CD4-positive, alpha-beta T cell treated with Interferon alpha-2 for 1 hour (primary cell): ENCODE results near the gene RGS9.
"Not testable (repeated sequence)": the region's sequence is repeated elsewhere in the genome, so short reads cannot be mapped to it uniquely, and the experiment has no call there.

Experiments used
- DNase-seq, 2 donors: peaks; one replicate each; pipeline ENCODE4 v3.0.0-alpha.2; 2020 to 2022

RGS9 gene

DNA sequence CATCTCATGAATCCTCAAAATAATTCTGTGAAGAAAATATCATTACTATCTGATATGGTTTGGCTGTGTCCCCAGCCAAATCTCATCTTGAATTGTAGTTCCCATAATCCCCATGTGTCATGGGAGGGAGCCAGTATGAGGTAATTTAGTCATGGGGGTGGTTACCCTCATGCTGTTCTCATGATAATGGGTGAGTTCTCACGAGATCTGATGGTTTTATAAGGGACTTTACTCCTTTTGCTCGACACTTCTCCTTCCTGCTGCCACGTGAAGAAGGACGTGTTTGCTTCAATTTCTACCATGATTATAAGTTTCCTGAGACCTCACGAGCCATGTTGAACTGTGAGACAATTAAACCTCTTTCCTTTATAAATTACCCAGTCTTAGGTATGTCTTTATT, 20.7 kb upstream of the RGS9 start:
- DNase-seq: not testable (repeated sequence)

DNA sequence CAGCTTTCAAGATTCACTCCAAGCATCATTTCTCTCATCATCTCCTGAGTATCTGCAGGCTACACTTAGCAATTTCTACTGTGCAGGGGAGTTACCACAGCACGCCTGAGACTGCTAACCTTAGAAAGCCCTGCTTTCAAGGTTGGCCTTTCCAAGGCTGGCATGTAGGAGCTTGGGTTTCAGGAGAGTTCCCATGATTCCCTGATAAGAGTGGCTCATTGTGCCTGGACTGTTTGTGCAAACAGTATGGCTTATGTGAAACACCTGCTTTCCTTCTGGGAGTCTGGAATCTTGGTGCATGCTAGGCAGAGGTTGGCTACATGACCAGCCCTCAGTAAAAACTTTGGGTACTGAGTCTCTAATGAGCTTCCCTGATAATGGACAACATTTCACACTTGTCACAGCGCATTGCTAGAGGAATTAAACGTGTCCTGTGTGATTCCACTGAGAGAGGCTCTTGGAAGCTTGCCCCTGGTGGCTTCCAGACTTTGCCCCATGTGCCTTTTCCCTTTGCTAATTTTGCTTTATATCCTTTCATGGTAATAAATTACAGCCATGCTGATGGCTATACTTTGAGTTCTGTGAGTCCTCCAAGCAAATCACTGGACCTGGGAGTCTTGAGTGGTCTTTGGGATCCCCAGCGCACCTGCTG, 19.7 kb upstream of the RGS9 start:
- no peak for DNase-seq

DNA sequence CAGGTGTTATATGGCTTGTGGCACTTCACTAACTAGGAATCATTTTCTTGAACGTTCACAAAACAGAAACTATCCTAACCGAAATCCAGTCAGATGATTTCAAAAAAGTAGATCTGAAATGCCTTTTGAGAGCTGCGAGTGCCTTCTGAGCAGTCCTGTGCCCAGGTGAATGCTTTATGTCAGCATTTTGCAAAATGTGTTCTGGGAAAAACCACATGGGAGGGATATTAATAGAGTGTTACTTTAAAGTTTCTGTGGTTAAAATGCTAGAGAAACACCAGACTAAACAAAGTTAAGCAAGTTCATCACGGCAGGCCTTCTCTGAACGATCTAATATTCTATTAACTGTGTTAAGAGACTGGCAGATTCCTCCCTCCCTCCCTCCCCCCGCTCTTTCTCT, 15.8 kb upstream of the RGS9 start:
- DNase-seq: peak in 1 of 2 donors; percentile 41

GRCh38 chr17:65121916-65122806, 15.0 kb upstream of the RGS9 start:
- DNase-seq: no peak

DNA sequence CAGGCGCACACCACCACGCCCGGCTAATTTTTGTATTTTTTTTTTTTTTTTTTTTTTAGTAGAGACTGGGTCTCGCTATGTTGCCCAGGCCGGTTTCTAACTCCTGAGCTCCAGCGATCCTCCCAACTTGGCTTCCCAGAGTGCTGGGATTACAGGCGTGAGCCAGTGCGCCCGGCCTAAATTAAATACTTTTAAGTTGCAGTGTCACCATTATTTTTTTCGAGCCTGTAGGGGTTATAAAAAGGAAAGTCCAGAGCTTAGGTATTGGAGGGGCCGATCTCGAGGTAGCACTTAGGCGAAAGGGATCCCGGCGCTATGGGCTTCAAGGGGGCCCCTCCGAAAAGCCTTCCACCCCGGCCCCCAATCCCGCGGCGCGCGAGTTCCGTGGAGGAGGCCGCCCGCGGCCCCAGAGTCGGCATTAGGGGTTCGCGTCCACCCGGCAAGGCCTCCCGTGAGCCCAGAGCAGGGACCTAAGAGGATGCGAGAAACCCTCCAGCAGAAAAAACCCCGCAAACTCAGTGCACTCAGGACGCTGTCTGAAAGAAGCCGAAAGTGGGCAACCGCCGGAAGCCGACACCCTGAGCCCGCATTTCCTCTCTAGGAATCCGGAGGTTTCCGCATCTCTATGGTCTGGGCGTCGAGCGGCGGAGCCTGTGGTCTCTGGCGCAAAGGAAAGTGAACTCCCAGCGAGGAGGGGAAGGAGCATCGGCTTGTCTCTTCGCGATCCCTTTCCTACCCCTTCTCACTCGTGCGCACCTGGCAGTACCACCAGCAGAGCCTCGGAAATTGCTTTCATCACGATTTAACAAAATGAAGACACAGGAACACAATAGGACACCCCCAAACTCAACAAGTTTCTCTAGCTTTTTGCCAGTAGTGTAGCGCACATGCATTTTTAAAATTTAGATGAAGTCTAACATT, 14.1 kb upstream of the RGS9 start:
- peak; percentile 85 to 92 for DNase-seq

DNA sequence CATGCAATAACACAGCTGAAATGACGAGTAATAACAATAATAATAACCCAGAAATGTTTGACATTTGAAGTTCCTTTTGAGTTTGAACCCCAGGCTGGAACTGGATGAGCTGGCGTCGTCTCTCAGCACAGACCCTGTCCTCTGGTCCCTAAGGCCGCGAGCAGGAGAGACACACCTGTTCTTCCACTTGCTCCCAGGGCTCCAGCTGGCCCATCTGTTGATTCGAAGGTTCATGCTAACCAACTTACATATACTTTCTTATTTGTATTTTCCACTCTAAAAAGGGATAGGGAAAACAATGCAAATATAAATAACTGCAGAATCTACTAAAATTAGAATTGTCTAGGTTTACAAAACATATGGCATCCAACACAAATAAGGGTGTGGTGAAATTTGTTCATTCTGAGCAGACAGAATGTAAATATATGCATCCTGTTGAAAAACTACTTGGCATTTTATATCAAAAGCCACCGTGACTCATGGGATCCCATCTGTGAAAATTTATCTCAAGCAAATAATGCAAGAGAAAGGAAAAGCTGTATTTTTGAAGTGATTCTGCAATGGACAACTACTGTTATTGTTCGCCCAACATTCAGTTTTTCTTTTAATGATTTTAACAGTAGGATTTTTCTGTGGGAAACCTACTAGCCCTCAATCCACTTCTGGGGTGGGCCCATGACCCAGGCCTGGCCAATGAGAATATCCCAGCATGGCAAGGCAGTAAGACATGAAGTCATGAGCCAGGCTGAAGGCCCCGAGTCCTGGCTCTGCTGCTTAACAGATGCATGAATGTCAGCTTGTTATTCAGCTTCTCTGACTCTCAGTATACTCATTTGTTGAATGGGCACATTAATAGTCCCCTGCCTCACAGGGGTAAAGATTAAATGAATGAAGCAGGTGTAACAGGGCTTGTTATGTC, 13.2 kb upstream of the RGS9 start:
- no peak for DNase-seq

DNA sequence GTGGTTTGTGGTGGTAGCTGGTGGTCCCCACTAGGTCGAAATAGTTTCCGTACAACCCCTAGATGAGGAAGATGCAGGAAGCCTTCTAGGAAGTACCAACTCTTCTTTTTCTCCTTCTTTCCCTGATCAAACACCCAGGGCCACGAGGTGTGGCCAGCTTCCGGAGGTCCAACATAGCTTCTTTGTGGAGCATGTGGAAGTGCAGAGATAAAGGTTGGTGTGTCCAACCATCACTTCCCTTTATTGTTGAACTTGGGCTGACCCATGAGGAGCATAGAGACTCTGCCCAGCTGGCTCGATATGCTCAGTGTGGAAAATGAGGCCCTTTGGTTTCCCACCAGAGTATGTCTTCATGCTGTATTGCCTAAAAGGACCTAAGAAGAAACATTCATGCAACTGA, 6.3 kb upstream of the RGS9 start:
- no peak for DNase-seq

DNA sequence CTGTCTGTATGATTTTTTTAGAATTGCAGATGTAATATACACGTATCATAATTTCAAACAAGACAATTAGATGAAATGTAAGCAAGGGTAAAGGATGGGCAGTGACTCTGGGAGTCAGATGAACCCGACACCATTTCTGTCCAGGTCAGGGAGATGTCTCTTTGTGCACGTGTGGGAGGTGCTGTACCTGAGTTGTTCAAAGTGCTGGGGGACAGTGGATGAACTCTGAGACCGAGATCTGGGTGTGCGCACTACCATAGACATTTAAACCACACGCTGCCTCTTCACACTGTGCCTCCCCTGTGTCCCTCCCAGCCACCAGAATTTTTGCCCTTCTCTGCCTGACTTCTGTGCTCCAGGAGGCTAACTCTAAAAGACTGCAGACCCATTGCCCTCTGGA, 5.9 kb upstream of the RGS9 start:
- no peak for DNase-seq

DNA sequence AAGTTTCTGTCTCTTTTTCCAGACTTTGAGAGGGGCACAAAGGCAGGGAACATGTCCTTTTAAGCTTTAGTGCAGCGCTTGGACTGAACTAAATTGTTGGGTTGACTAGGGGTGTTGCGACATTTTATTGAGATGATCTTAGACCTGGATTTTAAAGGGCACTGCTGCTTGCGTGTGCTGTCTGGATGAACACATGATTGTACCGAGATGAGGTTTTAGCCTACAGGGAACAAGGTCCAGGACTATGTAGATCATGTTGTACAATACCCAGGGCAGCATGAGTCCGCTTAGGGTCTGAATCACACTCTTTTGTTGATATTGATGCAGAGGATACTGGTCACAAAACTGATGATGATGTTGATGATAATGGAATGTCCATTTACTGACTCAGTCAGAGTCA, 5.2 kb upstream of the RGS9 start:
- DNase-seq: no peak

DNA sequence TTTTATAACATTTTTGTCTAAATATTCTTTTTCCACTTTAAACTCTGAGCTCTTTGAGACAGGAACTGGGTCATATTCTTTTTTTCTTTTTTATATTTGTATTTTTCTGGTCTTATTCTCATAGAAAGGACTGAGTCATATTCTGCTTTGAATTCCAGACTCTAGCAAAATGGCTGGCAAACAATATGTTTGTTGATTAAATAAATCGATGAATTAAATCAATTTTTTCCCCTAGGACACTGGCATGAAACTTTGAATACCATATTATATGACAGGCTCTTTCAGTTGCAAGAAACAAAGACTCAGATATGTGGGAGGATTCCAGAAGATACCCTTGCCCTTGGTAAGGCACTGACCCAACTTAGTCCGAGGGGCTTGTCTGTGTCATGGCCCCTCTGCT, 3.1 kb upstream of the RGS9 start:
- no peak for DNase-seq

GRCh38 chr17:65139101-65139764, 2.1 kb downstream of the RGS9 start:
- no peak for DNase-seq

DNA sequence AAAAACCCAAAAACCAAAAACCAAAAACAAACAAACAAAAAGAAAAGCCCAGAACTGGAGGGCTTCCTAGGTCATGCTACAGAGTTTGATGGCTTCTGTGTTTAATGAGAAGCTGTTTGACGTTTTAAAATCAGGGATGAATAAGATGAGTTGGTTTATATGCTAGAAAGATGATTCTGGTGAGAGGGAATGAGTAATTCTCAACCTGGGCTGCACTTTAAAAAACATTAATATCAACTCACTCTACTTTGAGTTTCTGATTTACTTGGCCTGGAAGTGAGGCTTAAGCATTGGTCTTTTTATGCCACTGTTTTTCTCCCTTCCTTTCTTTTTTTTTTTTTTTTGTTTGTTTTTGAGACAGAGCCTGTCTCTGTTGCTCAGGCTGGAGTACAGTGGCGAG, 5.1 kb downstream of the RGS9 start:
- no peak for DNase-seq

DNA sequence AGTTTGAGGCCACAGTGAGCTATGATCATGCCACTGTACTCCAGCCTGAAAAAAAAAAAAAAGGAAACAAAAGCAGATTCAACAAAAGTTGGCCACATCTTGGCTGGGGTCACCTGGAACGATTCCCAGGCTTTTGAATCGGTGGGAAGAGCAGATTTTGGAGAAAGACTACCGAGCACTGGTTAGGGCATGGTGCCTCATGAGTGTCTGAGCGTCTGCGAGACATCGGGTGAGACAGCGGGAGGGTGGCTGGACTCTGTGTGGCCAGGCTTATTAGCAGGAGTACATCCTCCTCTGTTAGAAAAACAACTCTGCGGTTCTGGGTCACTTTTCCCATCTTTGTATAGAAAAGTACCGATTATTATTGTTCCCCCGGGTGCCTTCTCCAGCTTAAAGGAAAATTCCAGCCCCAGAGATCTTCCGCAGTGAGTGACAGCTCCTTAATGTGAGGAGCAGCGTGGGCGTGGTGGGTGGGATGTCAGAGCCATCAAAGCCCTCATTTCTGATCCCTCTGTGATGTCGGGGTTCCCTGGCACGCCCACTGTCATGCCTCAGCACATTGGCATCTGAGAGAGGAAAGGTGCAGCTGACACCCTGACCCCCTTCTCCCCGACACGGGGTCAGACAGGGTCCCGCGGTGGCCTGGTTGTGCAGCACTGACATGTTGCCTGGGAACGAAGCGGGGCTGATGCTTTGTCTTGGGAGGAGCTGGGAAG, 6.9 kb downstream of the RGS9 start:
- no peak for DNase-seq

GRCh38 chr17:65145743-65146142, 8.6 kb downstream of the RGS9 start:
- DNase-seq: no peak

GRCh38 chr17:65147955-65148354, 10.8 kb downstream of the RGS9 start:
- DNase-seq: no peak

GRCh38 chr17:65154770-65155589, 17.8 kb downstream of the RGS9 start:
- no peak for DNase-seq

DNA sequence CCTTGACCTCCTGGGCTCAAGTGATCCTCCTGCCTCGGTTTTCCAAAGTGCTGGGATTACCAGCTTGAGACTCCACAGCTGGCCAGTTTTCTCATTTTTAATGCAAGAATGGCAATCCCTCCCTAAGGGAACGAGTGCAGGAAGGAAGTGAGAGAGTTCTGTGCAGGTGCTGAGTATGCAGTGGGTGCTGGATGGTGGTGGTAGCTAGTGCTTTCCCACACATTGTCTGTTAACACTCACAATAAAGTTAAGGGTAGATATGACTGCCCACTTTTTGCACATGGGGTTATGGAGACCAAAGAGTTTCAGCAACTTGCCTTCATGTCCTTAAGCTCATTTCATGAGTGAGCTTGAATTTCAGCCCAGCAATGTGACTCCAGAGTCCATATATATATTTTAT, 18.5 kb downstream of the RGS9 start:
- no peak for DNase-seq

GRCh38 chr17:65156185-65156834, 19.1 kb downstream of the RGS9 start:
- DNase-seq: no peak

GRCh38 chr17:65156835-65157565, 19.8 kb downstream of the RGS9 start:
- DNase-seq: no peak
